ENCODE data around the gene OR52K2.
A peak's percentile ranks its signal among the peaks of the same experiment; 100 is the strongest.
"Not testable (repeated sequence)": the region's sequence is repeated elsewhere in the genome, so short reads cannot be mapped to it uniquely, and the experiment has no call there.

The OR52K2 gene

DNA sequence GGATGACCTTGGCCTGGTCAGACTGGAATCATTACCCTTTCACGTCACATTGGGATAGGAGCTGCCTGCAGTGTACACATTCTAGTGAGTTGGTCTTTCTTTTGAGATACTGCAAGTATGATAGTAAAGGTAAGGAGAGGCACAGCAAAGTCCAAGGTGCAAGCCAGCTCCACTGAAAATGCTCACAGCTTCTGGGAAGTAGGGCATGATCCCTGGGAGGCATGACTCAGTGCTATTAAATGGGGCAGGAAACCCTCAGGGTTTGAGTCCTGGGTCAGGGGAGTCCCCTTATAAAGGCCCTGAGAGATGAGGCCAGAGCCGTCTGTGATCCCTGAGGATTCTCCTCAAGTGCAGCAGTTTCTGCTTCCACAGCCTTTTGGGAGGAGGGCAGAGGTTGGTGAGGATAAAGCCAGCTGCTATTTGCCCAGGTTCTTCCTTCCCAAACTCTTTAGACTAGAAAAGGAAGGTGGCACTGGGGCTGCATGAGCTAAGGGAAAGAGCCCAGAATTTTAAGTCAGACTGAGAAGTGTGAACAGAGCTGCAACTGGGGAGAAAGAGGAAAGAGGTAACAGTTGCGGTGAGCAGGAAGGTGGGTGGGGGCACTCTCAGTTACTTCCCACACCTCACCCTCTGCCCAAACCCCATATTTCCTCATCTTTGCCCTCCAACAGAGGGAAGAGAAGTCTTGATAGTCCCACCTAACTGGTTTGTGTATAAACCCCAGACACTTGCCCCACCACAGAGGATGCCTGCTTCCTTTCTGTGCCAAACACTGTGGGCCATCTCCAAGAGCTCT lies 18.9 kb downstream of the OR52K2 start:
- DNase-seq: no peak
- in situ Hi-C loops (cut with MboI; ENCODE audit: low pct_unique_long_range_greater_than_20kb, low sequenced_read_pairs): no loop called here

DNA sequence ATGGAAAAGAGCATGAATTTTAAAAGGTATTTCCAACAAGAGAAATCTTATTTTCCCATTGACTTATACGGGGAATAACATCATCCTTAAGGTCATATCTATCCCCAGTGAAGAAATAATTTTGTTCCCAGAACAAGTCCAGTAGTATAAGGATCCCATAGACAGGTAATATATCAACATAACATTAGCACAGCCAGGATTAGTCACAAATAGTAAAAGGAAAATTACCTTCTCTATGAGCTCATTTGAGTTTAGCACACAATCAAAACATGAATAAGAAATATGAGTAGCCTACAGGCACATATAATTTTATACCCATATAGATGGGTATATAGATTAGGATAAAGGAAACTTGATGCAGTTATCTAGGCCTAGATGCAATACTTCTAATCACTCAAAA lies 30.5 kb downstream of the OR52K2 start:
- DNase-seq: no peak
- in situ Hi-C loops (cut with MboI; ENCODE audit: low pct_unique_long_range_greater_than_20kb, low sequenced_read_pairs): no loop called here

DNA sequence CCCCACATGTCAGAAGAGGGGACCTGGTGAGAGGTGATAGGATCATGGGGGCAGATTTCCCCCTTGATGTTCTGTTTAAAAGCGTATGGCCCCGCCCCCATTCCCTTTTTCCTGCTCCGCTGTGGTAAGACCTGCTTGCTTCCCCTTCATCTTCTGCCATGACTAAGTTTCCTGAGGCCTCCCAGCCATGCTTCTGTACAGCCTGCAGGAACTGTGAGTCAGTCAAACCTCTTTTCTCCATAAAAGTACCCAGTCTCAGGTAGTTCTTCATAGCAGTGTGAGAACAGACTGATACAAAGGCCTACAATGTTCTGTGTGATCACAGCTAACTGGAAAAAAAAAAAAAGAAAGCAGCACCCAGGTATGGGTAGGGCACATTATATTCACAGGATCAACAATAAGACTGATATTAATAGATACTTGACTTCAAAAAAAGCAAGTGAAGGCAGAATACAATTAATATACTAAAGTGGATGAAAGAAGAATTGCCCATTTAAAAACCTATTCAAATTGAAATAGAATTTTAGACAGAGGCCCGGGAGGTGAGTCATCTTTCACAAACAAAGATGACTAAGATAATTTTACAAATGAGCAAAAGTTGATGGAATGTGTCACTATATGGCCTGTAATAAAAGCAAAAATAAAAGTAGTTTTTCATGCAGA lies 31.6 kb downstream of the OR52K2 start:
- in situ Hi-C loops (cut with MboI; ENCODE audit: low pct_unique_long_range_greater_than_20kb, low sequenced_read_pairs): no loop called here
- DNase-seq: no peak

DNA sequence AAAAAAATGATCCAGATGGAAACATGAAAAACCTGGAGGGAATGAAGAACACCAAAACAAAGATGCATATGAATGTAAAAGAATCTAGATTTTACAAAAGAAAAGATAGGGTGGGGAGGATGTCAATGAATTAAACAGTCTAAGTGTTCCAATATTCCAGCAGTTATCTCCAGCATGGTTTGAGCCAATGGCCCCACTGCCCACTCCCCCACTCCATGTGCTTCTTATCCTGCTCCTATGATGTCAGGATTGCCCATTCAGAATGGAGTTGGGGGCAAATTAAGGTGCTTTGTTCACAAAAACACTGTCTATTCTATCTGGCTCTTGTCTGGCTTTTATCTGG lies 32.1 kb downstream of the OR52K2 start:
- in situ Hi-C loops (cut with MboI; ENCODE audit: low pct_unique_long_range_greater_than_20kb, low sequenced_read_pairs): no loop called here

DNA sequence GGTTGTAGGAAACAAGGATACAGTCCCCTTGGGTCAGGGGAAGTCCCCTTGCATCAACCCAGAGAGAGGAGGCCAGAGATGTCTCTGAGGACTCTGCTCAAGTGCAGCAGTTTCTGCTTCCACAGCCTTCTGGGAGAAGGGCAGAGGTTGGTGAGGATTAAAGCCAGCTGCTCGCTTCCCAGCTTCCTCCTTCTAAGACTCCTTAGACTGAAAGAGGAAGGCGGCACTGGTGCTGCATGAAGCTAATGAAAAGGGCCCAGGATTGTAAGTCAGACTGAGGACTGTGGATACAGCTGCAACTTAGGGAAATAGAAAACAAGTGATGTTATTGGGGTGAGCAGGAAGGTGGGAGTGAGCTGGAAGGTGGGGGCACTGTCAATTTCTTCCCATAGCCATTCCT lies 33.4 kb downstream of the OR52K2 start, which contains the start of gene OR52K1:
TSS of gene OR52K1 (plus strand) at position 202 of the 400 bp plus-strand sequence. CDS start 6,255 bp downstream, outside the sequence.
- in situ Hi-C loops (cut with MboI; ENCODE audit: low pct_unique_long_range_greater_than_20kb, low sequenced_read_pairs): no loop called here
- peak; percentile 23 for DNase-seq

More for the DNA sequence above, 32.1 kb downstream of the OR52K2 start:
- no peak for DNase-seq

DNA sequence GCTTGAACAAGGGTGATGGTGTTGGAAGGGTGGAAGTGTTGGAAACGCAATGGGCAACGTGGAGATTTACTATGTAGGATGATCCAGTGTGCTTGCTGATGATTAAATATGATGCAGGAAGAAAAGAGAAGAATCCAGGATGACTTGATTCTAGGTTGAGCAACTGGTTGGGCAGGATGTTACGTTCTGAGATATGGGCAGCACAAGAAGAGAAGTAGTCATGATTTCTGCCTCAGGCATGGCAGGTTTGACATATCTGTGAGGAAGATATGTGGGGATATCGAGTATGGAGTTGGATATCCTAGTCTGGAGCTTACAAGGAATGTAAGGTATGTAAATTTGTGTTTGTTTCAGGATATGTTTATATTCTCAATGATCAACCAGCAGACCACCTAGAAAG lies 35.2 kb downstream of the OR52K2 start:
- in situ Hi-C loops (cut with MboI; ENCODE audit: low pct_unique_long_range_greater_than_20kb, low sequenced_read_pairs): no loop called here
- no peak for DNase-seq

DNA sequence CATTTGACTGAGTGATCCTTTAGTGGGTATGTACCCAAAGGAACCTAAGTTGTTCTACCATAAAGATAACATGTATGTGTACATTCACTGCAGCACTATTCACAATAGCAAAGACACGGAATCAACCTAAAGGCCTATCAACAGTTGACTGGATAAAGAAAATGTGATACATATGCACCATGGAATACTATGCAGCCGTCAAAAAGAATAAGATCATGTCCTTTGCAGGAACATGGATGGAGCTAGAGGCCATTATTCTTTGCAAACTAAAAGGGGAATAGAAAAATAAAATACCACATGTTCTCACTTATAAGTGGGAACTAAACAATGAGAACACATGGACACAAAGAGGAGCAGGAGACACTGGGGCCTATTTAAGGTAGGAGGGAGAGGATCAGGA lies 42.3 kb downstream of the OR52K2 start:
- in situ Hi-C loops (cut with MboI; ENCODE audit: low pct_unique_long_range_greater_than_20kb, low sequenced_read_pairs); DNase-seq: not testable (repeated sequence)

DNA sequence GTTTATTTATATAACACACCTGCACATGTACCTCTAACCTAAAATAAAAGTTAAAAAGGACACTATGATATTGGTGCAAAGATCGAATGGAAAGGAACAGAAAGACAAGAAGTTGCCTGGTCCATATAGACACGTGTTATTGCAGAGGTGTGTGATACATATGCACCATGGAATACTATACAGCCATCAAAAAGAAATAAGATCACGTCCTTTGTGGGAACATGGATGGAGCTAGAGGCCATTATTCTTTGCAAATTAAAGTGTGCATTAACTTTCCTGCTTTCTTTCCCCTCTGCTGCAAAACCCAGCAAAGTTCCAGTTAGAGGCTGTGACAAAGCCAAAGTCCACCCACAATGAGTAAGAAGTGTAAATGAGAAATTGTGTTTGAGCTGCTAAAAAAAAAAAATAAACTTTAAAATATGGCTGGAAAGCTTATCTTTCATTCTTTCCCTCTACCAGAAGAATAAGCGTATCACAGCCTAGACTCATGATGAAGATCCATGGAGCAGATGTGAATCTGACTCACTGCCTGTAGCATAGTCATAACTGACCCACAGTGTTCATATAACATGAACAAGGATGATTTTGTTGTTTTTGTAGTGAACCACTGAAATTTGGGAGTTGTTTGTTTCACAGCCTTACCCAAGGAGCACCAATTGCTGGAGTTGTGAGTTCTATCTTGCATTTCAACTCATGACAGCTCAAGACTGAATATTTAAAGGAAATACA lies 42.9 kb downstream of the OR52K2 start:
- in situ Hi-C loops (cut with MboI; ENCODE audit: low pct_unique_long_range_greater_than_20kb, low sequenced_read_pairs): no loop called here
- no peak for DNase-seq

DNA sequence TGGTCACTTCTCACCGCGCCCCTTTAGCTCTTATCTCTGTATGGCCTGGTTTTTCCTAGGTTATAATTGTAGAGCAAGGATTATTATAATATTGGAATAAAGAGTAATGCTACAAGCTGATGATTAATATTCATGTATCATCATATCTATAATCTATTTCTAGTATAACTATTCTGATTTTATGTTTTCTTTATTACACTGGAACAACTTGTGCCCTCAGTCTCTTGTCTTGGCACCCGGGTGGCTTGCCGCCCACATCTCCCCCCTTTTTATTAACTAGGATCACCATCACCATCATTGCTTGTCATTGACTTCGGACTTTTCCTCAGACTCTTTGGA lies 44.4 kb downstream of the OR52K2 start:
- in situ Hi-C loops (cut with MboI; ENCODE audit: low pct_unique_long_range_greater_than_20kb, low sequenced_read_pairs): no loop called here
- DNase-seq: no peak

DNA sequence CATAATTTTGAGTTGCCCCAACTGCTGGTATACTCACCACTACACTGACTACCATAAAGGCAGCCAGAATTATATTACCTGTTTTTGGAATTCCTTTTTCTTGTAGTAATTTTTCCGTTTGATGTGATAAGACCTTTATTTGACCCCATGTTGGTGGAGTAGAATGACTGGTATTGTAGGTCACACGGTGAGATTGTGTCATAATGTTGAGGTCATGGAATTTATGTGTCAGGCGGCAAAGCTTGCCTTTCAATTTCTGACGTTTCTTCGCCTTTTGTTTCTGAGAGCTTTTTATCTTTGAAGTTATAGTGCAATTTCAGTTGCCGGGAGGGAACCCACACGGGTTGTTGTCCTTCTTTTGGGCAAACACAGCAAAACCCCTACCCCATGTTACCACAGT lies 46.4 kb downstream of the OR52K2 start:
- in situ Hi-C loops (cut with MboI; ENCODE audit: low pct_unique_long_range_greater_than_20kb, low sequenced_read_pairs): no loop called here
- no peak for DNase-seq

DNA sequence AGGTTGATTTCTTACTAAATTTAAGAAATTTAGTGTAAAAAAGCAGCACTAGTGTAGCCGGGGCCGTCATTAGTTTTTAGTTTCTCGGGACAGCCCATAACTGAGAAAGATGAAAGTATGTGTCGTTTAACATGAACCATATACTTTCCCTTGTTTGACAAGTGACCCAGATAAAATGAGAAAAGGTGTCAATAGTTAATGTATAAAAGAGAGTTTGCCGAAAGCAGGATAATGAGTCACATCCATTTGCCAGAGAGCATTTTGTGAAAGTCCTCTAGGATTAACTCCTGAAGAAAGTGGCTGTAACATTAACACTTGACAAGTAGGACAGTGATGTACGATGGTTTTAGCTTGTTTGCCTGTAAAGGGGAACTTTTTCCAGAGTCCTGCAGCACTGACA lies 46.9 kb downstream of the OR52K2 start:
- no peak for DNase-seq
- in situ Hi-C loops (cut with MboI; ENCODE audit: low pct_unique_long_range_greater_than_20kb, low sequenced_read_pairs): no loop called here

DNA sequence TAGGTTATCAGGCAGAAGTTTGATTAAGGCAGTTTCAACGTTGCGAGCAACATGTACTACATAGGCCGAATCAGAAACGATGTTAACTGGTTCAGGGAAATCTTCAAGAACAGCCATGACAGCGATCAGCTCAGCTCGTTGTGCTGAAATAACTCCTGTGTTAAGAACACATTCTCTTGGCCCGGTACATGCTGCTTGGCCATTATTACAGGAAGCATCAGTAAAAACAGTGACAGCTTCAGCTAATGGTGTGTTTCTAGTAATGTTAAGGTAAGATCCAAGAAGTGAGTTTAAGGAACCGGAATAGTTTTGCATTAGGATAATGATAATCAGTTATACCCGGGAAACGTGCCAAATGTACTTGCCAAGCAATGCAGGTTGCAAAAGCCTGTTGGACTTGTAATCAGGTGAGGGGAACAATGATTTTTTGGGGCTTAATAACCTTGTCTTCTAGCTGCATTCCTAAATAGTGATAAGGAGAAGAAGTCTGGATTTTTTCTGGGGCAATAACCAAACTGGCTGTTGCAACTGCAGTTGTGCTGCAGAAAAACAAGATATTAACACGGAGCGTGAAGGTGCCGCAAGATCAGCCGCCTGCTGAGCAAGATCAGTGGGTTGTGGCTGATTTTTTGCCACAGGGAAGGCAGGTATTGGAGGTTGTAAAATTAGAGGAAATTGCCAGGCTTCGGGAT lies 47.6 kb downstream of the OR52K2 start:
- no peak for DNase-seq
- in situ Hi-C loops (cut with MboI; ENCODE audit: low pct_unique_long_range_greater_than_20kb, low sequenced_read_pairs): no loop called here
